HL-60/S4 (cell line): Measurements from ENCODE around the gene RSL24D1.
"Not testable (repeated sequence)": the region's sequence is repeated elsewhere in the genome, so short reads cannot be mapped to it uniquely, and the experiment has no call there.

Experiments used
- in situ Hi-C: fragments of 300-500 bp; cut with MboI; formaldehyde crosslinking; loops from 2 replicates; pipeline ENCODE4 v1.14.3; 2022; ENCODE audit warnings: low sequenced_read_pairs

Gene RSL24D1

DNA sequence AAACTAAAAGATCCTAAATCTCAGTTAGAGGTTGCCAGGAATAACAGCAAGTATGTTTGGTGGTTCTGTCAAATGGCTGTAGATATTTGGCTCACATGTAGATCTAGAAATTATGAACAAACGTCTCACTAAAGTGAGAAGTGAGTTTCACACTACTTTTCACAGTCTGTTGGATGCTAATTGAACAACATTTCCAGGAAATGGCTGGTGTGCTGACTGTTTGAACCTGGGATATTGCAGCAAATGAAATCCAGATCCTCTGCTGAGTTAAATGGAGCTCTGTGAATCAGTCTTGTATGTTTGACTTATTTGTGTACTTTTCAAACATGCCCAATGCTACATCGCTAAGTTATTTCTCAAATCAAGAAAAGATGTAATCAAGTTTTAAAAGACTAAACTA, 21.3 kb upstream of the RSL24D1 start:
- in situ Hi-C loops: loop anchor here (5.0 to 10.0 kb wide), 2 partner anchors 69 to 217 kb away; partner anchors contain the start of gene RAB27A

DNA sequence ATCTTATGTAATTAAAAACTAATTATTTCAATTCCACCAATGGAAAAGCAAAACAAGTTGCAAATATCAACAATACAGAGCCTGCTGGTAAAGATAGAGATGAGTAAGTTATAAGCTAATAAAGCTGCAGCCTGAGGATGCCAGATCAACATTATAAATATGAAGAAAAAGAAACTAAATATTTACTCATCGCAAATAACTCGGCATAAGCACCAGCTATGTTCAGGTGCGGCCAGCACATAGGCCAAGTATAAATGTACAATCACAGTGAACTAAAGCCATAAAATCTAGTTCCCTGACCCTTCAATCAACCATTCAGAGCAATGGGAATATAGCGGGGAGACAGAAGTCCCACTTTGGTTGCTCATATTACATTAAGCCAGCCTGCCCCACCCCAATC, 7.7 kb upstream of the RSL24D1 start:
- in situ Hi-C loops: no loop called here

DNA sequence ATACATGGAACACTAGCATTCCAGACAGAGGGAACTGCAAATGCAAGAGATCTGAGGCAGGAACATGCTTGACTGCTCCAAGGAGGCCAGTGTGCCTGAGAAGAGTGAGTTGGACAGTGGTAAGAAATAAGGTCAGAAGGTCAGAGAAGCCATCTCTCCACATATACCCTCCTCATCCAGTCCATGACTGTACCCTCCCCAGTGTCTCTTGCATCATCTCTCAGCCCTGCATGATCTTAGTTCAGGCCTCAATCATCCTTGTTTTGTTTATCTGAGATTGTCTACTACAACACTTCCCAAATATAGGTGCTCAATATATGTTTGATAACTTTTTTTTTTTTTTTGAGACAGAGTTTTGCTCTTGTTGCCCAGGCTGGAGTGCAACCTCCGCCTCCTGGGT, 5.5 kb upstream of the RSL24D1 start:
- in situ Hi-C loops: no loop called here

DNA sequence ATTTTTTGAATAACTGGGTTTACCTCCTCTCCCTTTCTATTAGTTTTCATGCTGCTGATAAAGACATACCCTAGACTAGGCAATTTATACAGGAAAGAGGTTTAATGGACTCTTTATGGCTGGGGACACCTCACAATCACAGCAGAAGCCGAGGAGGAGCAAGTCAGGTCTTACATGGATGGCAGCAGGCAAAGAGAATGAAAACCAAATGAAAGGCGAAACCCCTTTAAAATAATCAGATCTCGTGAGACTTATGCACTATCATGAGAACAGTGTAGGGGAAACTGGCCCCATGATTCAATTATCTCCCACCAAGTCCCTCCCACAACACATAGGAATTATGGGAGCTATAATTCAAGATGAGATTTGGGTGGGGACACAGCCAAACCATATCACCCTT, 2.0 kb upstream of the RSL24D1 start:
- in situ Hi-C loops: no loop called here

DNA sequence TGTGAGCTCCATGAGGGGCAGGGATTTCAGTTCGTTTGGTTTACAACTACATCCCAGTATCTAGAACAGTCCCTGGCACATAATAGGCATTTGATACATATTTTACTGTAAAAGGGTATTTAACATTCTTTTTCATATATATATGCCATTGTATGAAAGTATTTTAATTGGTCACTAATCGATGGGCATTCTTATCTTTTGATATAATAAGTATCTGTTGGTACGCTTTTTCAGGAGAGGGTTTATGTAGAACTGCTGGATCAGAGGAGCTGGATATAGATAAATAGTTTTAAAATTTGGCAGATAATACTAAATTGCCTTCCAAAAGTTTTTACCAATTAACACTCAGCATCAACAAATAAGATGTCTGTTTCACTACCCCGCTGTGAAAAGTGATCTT, 978 bp upstream of the RSL24D1 start:
- in situ Hi-C loops: no loop called here

DNA sequence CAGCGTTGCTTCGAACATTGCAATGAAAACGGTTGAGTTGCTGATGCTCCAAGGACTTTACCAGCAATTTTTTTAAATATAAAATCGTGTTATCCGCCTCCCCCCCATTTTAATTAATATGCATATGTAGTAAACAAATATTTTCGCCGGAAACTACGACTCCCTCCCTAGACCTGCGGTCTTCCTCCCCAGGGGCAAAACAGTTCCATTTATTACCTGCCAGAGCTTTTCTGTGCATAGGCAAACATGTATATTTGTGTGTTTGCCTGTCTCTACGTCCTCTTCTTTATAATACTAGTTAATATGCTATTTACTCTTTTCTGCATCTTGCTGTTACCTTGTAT, 593 bp upstream of the RSL24D1 start:
- in situ Hi-C loops: no loop called here

DNA sequence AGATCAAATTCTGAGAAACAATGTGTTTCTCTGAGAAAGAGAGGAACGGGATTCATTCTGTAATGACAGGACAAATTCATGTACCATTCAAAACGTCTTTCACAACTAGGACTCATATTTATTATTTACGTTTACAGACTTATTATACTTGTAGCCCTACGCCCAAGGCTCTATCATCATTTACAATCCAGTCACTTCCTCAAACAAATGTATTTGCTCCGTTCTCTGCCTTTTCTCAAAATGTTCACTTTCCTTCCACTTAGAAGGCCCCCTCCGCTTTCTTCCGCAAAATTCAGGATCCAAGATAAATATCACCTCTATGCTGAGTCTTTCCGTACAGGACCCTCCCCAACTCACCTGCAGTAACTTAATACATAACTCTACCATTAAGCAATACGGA, 745 bp downstream of the RSL24D1 start:
- in situ Hi-C loops: no loop called here

DNA sequence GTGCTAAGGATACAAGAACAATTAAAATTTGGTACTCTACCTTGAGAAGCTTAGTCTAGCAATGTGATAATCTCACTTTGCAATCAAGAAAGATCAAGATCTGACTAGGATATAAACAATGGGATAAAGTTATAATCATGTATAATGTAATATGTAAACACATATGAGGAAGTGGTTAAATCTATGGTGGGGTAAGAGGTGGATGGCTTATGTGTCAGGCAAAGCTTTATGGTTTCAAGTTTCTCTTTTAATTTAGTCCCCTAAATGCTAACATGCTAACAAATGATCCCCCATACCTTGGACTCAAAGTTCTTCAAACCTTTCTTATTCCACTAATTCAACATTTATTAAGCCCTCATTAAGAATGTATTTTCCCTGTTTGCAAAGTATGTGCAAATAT, 2.5 kb downstream of the RSL24D1 start:
- in situ Hi-C loops: no loop called here

DNA sequence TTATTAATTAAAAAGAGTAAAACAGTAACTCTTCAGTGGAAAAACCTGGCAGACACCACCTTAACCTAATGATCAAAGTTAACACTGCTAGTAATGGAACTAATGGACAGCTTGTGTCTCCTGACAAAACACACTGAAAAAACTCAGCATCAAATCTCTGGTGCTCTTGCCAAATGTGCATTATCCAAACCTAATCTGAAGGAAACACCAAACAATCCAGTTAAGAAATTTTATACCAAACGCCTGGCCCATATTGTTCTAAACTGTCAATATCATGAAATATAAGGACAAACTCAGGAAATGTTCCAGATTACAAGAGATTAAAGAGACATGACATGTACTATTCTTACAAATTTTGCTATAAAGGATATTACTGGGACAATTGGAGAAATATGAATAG, 10.4 kb downstream of the RSL24D1 start:
- in situ Hi-C loops: no loop called here

DNA sequence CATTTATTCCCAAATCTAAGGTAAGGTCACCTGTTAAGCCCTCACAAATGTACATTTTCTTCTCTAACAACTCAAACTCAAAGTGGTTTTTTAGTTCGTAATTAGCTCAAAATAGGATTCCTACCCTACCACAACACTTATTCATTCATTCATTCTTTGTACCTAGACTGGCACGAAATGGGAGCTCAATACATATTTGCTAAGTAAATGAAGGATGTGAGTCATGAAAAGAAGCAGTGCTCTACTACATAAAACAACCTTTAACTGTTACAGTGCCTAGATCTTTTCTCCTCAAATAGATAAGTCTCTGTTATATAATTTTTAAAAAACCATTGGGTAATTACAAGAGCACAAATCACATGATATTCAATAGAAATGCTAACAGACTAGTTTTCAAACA, 13.1 kb downstream of the RSL24D1 start:
- in situ Hi-C loops: no loop called here

DNA sequence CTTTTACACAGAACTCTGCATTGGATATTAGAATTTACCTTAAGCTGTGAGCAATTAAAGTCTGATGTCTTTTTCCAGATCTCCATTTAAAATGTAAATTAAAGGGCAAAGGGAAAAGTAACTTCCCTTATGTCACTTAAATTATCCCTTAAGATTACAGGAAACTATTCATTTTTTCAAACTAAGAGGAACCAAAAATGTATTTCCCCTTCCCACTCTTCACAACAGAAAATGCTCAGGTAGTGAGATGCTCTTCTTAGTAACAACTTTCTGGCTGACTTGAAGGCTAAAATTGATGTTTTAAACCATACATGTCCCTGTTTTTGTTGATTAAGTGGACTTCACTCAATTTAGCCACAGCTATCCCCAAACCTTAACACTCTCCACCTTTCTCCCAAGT, 17.6 kb downstream of the RSL24D1 start:
- in situ Hi-C loops: no loop called here

DNA sequence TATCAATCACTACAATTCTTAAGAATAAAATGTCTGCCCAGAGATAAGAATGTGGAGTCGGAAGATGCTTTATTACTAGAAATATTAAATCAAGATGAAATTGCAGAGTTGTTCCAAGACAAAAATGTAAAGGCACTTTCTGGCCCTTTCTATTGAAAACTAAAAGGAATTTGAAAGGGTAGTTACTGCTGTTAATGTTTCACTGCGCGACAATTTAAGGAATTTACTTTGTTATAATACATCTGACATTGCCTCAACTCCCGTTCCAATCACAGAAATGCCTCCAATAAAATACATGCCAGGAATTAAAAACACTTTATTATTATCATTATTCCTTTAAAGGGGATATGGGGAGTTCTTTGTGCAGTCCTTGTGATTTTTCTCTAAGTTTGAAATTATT, 26.4 kb downstream of the RSL24D1 start:
- in situ Hi-C loops: no loop called here

DNA sequence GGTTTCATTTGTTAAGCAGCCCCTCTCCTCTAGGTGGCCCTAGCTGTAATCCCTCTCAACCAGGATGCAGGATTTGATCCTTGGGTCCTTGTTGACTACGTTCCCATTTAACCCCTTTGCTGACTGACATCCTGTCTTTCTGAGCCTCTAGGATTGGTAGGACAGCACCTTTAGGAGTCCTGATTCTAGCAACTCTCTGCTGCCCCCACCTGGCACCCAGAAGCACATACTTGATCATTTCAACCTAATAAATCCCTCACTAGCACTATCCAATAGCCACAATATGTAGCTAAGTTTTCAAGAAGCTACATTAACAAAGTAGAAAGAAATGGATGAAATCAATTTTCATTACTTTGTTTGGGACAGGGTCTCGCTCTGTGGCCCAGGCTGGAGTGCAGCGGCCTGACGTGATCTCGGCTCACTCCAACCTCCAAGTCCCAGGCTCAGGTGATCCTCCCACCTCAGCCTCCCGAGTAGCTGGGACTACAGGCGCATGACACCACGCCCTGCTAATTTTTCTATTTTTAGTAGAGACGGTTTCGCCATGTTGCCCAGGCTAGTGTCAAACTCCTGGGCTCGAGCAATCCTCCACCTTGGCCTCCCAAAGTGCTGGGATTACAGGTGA, 28.3 kb downstream of the RSL24D1 start:
- in situ Hi-C loops: no loop called here

DNA sequence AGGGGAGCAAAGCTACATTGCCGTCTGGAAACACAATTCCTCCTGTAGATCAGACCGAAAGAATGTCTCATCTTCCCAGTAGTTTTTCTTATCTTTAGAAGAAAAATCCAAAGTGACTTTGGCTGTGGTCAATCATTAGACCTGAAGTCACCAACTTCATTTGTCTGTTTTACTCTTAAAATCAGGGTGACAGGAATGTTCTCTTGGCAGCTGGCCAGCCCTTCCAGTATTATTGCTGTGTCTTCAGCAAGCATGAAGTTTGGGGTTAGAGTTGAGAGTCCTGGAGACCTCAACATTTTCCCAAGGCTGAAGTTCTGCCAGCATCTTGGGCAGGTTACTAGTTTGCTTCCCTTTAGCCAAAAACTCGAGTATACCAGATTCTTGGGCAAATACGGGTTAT, 32.5 kb downstream of the RSL24D1 start:
- in situ Hi-C loops: no loop called here

DNA sequence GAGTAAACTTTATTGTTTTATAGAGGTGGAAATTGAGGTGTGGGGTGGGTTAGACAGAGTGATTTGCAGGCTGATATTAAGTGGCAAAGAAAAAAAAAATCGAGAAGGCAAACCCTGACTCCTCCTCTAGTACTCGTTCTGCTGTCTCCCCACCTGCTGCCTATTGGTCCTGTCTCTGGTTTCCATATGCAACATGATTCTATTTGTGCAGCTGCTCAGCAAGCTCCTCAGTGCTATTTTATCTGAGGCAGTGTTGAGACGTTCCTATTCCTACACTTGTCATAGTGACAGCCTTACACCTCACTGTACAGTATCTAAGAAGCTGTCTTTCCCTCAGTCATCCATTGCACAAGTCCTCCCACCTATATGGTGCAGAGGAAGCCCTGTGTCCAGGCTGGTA, 45.1 kb downstream of the RSL24D1 start:
- in situ Hi-C loops: no loop called here

DNA sequence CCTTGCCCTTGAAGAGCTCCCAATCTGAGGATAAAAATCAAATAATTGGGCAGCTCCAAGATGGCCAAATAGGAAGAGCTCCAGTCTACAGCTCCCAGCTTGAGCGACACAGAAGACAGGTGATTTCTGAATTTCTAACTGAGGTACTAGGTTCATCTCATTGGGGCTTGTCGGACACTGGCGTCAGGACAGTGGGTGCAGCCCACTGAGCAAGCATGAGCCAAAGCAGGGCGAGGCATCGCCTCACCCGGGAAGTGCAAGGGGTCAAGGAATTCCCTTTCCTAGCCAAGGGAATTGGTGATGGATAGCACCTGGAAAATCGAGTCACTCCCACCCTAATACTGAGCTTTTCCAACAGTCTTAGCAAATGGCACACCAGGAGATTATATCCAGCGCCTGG, 53.6 kb downstream of the RSL24D1 start:
- in situ Hi-C loops: not testable (repeated sequence)

DNA sequence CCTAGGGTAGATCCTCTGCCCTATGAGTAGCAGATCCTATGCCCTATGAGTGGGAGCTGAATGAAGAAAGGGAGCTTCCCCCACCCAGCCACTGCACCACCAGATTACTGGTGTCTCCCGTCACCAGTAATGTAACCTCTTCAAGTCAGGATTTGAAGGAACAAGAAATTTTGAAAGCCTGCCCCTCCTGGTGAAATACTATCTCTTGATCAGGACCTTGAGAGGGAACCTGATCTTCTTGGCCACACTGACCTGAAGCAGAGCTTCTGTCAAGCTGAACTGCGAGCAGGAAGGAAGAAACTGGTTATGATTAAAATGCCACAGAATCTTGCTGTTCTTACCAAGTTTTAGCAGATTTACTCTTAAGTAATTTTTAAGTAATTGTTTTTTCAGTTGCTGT, 62.8 kb downstream of the RSL24D1 start:
- in situ Hi-C loops: no loop called here

DNA sequence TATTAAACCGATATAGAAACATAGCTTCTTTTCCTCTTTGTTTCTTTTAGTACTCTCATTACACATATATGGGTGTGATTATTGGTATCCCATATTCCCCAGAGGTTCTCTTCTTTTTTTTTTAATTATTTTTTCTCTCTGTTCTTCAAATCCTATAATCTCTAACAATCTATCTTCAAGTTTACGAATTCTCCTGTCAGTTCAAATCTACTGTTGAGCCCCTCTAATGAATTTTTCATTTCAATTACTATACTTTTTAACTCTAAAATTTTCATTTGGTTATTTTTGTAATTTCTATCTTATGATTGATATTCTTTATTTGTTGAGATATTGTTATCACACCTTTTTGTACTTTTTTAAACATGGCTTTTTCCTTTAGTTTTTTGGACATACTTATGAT, 64.1 kb downstream of the RSL24D1 start:
- in situ Hi-C loops: no loop called here
